A549 (cell line): Measurements from ENCODE around the gene ANKRD40. TPM values are rescaled to one million over a fixed set of nuclear protein-coding genes. Genes with fewer than 3 reads are reported as not detected.
A peak's percentile ranks its signal among the peaks of the same experiment; 100 is the strongest.

ENCODE experiments used
- BCL3 ChIP-seq: fragments of >200 bp; sonication (Bioruptor Twin); formaldehyde crosslinking; IDR thresholded peaks from 3 replicates; pipeline ENCODE4 v1.6.1; 2016
- BHLHE40 ChIP-seq: IDR thresholded peaks from 2 replicates; pipeline ENCODE4 v1.6.1; 2012; ENCODE audit warnings: low read depth, low read length, inconsistent platforms
- CBX8 ChIP-seq: fragments of 200-600 bp; sonication (generic); IDR thresholded peaks from 2 replicates; pipeline ENCODE4 v1.6.1; 2016
- CHD4 ChIP-seq: fragments of 200-600 bp; sonication (generic); IDR thresholded peaks from 2 replicates; pipeline ENCODE4 v1.6.1; 2016; ENCODE audit warnings: antibody characterized with exemption, mild to moderate bottlenecking, borderline replicate concordance
- CTCF ChIP-seq: fragments of >200 bp; sonication (Bioruptor Twin); formaldehyde crosslinking; IDR thresholded peaks from 3 replicates; pipeline ENCODE4 v1.5.1; 2016
- EHF ChIP-seq: fragments of 250-450 bp; sonication (Bioruptor Pico); IDR thresholded peaks from 2 replicates; pipeline ENCODE4 v1.5.0; 2020; ENCODE audit warnings: mild to moderate bottlenecking
- FOXS1 ChIP-seq: fragments of 250-450 bp; sonication (Bioruptor Pico); IDR thresholded peaks from 2 replicates; pipeline ENCODE4 v1.5.0; 2020; ENCODE audit warnings: mild to moderate bottlenecking, moderate library complexity
- HES2 ChIP-seq: fragments of >200 bp; sonication (Bioruptor Twin); formaldehyde crosslinking; IDR thresholded peaks from 2 replicates; pipeline ENCODE4 v1.6.1; 2016
- JUNB ChIP-seq: fragments of >200 bp; sonication (Bioruptor Twin); formaldehyde crosslinking; IDR thresholded peaks from 2 replicates; pipeline ENCODE4 v1.6.1; 2016
- KDM5A ChIP-seq: fragments of 200-600 bp; sonication (generic); IDR thresholded peaks from 2 replicates; pipeline ENCODE4 v1.6.1; 2016; ENCODE audit warnings: antibody characterized with exemption, mild to moderate bottlenecking
- MAFK ChIP-seq: fragments of 450-650 bp; IDR thresholded peaks from 2 replicates; pipeline ENCODE4 v1.6.1; 2014; ENCODE audit not compliant: partially characterized antibody
- MAX ChIP-seq: IDR thresholded peaks from 2 replicates; pipeline ENCODE4 v1.6.1; 2012
- NFE2L2 ChIP-seq: fragments of 150-350 bp; conservative IDR thresholded peaks from 2 replicates; pipeline ENCODE4 v1.6.1; 2014; ENCODE audit warnings: low read length
- NR3C1 ChIP-seq: fragments of >200 bp; sonication (Bioruptor Twin); formaldehyde crosslinking; IDR thresholded peaks from 3 replicates; pipeline ENCODE4 v1.6.1; 2017
- PBX3 ChIP-seq: IDR thresholded peaks from 2 replicates; pipeline ENCODE4 v1.6.1; 2012
- PHF8 ChIP-seq: fragments of 200-600 bp; sonication (generic); IDR thresholded peaks from 2 replicates; pipeline ENCODE4 v1.6.1; 2016; ENCODE audit warnings: low read depth, mild to moderate bottlenecking, antibody characterized with exemption, moderate library complexity, borderline replicate concordance
- RAD21 ChIP-seq, 2 experiments: fragments of >200 bp in 1 of 2; sonication (Bioruptor Twin) in 1 of 2; formaldehyde crosslinking in 1 of 2; IDR thresholded peaks in 1 of 2; conservative IDR thresholded peaks in 1 of 2; 2 replicates in 1 of 2; 3 replicates in 1 of 2; pipeline ENCODE4 v1.6.1; 2012 to 2018; ENCODE audit warnings: inconsistent platforms in 1 of 2
- RARB ChIP-seq: fragments of 250-450 bp; sonication (Bioruptor Pico); IDR thresholded peaks from 2 replicates; pipeline ENCODE4 v1.8.0; 2021; ENCODE audit warnings: mild to moderate bottlenecking, moderate library complexity
- RCOR1 ChIP-seq: fragments of 150-350 bp; IDR thresholded peaks from 2 replicates; pipeline ENCODE4 v1.6.1; 2014; ENCODE audit warnings: antibody characterized with exemption, low read length, low read depth
- REST ChIP-seq: fragments of 200-600 bp; sonication (generic); IDR thresholded peaks from 2 replicates; pipeline ENCODE4 v1.6.1; 2016; ENCODE audit warnings: antibody characterized with exemption, mild to moderate bottlenecking, moderate library complexity
- RFX5 ChIP-seq: fragments of 450-650 bp; IDR thresholded peaks from 2 replicates; pipeline ENCODE4 v1.7.1; 2014; ENCODE audit warnings: antibody characterized with exemption, mild to moderate bottlenecking, moderate library complexity
- RNF2 ChIP-seq: fragments of 200-600 bp; sonication (generic); IDR thresholded peaks from 2 replicates; pipeline ENCODE4 v1.6.1; 2016; ENCODE audit warnings: low read depth, mild to moderate bottlenecking, antibody characterized with exemption, moderate library complexity, borderline replicate concordance
- SMC3 ChIP-seq: fragments of >200 bp; sonication (Bioruptor Twin); formaldehyde crosslinking; IDR thresholded peaks from 3 replicates; pipeline ENCODE4 v1.6.1; 2018; ENCODE audit warnings: inconsistent platforms
- TFCP2L1 ChIP-seq: fragments of 250-450 bp; sonication (Bioruptor Pico); IDR thresholded peaks from 2 replicates; pipeline ENCODE4 v1.5.0; 2021; ENCODE audit warnings: mild to moderate bottlenecking
- ZC3H11A ChIP-seq: fragments of 450-650 bp; IDR thresholded peaks from 2 replicates; pipeline ENCODE4 v1.6.1; 2014; ENCODE audit warnings: antibody characterized with exemption, mild to moderate bottlenecking
- ZNF302 ChIP-seq: fragments of 250-450 bp; sonication (Bioruptor Pico); IDR thresholded peaks from 2 replicates; pipeline ENCODE4 v1.9.0; 2021; ENCODE audit warnings: inconsistent platforms, mild to moderate bottlenecking, moderate library complexity
- ZSCAN20 ChIP-seq: fragments of 250-450 bp; sonication (Bioruptor Pico); IDR thresholded peaks from 2 replicates; pipeline ENCODE4 v1.8.0; 2022; ENCODE audit warnings: mild to moderate bottlenecking, moderate library complexity
- polyA plus RNA-seq, 4 experiments: library from polyadenylated mRNA; depleted of rRNA in 3 of 4; stranded (reverse); fragments of >200 nt; fragmentation: RNase III in 1 of 4; extraction: RNeasy Plus Mini Kit Qiagen cat#74134 plus additional on column Dnase treatment in 1 of 4; gene quantifications; 2 replicates in 3 of 4; 3 replicates in 1 of 4; pipeline ENCODE4 v1.2.3, GENCODE V29; 2011 to 2017

Gene ANKRD40
- polyA plus RNA-seq, 2 of the 4 experiments (the other 2 are of a cell fraction), result 50.1 to 84.3 TPM

GRCh38 chr17:50681263-50682200, 26.2 kb downstream of the ANKRD40 start (continued):
- TF ChIP-seq CTCF (peak; percentile 66), ZSCAN20 (no peak), CBX8 (no peak), TFCP2L1 (CRISPR knock-in tag) (no peak), REST (no peak), RCOR1 (no peak), NFE2L2 (0 out of 2 replicates have a peak, but pooled peaks have one; percentile 5), CHD4 (no peak), BCL3 (no peak), KDM5A (no peak), EHF (CRISPR knock-in tag) (no peak), PHF8 (no peak), RARB (CRISPR knock-in tag) (no peak), RFX5 (no peak), MAFK (no peak), JUNB (no peak), SMC3 (peak; percentile 86), BHLHE40 (no peak), ZC3H11A (no peak), RAD21 (conservative IDR thresholded peaks at IDR 0.05 in 1 of 2, IDR thresholded peaks at IDR 0.05 in 1 of 2) (peak; percentile 81 to 94), MAX (peak; percentile 79), NR3C1 (no peak), FOXS1 (CRISPR knock-in tag) (no peak), PBX3 (no peak), ZNF302 (no peak), HES2 (no peak), RNF2 (no peak)
